ENCODE results near the gene PDSS2.

The PDSS2 gene

DNA sequence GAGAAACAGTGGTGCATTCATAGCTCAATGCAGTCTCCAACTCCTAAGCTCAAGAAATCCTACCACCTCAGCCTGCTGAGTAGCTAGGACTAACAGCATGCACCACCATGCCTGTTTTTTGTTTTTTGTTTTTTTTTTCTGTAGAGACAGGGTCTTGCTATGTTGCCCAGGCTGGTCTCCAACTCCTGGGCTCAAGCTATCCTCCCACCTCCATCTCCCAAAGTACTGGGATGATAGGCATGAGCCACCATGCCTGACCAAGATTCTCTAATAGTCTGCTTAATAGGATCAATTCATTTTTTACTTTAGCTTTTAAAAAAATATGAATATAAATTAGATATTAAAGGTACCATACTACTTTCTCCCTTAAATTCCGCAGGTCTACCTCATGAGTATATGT, 191.7 kb downstream of the PDSS2 start:
- no peak overlapping the region for H3K27ac ChIP-seq (ENCODE audit: low read length)
- no peaks in the 10 kb centered on the region for H3K4me1 ChIP-seq (ENCODE audit: insufficient read depth, low read length)
- TF ChIP-seq EZH2 (IDR thresholded peaks at IDR 0.05; ENCODE audit: borderline replicate concordance, low read depth, low read length, severe bottlenecking) = no peak
- TF ChIP-seq, protein P1, sequence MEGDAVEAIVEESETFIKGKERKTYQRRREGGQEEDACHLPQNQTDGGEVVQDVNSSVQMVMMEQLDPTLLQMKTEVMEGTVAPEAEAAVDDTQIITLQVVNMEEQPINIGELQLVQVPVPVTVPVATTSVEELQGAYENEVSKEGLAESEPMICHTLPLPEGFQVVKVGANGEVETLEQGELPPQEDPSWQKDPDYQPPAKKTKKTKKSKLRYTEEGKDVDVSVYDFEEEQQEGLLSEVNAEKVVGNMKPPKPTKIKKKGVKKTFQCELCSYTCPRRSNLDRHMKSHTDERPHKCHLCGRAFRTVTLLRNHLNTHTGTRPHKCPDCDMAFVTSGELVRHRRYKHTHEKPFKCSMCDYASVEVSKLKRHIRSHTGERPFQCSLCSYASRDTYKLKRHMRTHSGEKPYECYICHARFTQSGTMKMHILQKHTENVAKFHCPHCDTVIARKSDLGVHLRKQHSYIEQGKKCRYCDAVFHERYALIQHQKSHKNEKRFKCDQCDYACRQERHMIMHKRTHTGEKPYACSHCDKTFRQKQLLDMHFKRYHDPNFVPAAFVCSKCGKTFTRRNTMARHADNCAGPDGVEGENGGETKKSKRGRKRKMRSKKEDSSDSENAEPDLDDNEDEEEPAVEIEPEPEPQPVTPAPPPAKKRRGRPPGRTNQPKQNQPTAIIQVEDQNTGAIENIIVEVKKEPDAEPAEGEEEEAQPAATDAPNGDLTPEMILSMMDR (IDR thresholded peaks at IDR 0.05; ENCODE audit: borderline replicate concordance, extremely low read depth, low read length, poor library complexity, severe bottlenecking) = no peak
- no peak for DNase-seq
- no peaks in the 10 kb centered on the region for H3K79me2 ChIP-seq (ENCODE audit: insufficient read depth, low read length)
- no peak for ATAC-seq (ENCODE audit: insufficient read depth, low read depth)
- no peaks in the 10 kb centered on the region for H4K20me1 ChIP-seq (ENCODE audit: insufficient read depth, low read length)
- H2AFZ ChIP-seq (ENCODE audit: low read depth, low read length) = no peak overlapping the region
- no peaks in the 10 kb centered on the region for H3K9me3 ChIP-seq (ENCODE audit: insufficient read depth, low read length, severe bottlenecking)
- no peak overlapping the region for H3K4me3 ChIP-seq (ENCODE audit: low read depth in 1 of 2, low read length in 2 of 2)
- H3K4me2 ChIP-seq (ENCODE audit: insufficient read depth, low read length) = no peak overlapping the region
- no peaks in the 10 kb centered on the region for H3K27me3 ChIP-seq (ENCODE audit: insufficient read depth, low read length, poor library complexity)
- no peak overlapping the region for H3K9ac ChIP-seq (ENCODE audit: low read depth, low read length)
- peaks cover 2% of the 10 kb centered on the region; the same call in 1 of the 2 replicates for H3K36me3 ChIP-seq (ENCODE audit: insufficient read depth, low read length)

DNA sequence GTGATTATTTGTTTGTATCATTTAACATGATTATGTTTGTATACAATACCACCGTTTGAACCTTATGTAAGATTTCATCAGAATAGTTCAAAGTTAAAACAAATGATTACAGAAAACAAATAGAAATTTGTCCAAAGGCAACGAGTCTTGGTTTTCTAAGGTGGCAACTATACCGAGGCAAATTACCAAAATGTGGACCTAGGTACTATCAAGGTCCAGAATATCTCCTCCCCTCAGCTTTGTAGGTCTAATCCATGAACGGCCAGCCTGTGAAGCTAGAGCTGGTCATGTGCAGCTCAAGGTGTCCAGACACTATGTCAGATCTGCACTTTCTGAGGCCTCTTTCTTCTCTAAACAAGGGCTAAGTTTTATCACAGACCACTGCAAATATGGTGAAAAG, 192.4 kb downstream of the PDSS2 start:
- Histone ChIP-seq H3K4me1 (ENCODE audit: insufficient read depth, low read length) (no peaks in the 10 kb centered on the region), H3K79me2 (ENCODE audit: insufficient read depth, low read length) (no peaks in the 10 kb centered on the region), H3K36me3 (ENCODE audit: insufficient read depth, low read length) (peaks cover 2% of the 10 kb centered on the region; the same call in 1 of the 2 replicates), H3K27me3 (ENCODE audit: insufficient read depth, low read length, poor library complexity) (no peaks in the 10 kb centered on the region), H2AFZ (ENCODE audit: low read depth, low read length) (no peak overlapping the region), H3K9ac (ENCODE audit: low read depth, low read length) (no peak overlapping the region), H4K20me1 (ENCODE audit: insufficient read depth, low read length) (no peaks in the 10 kb centered on the region), H3K4me2 (ENCODE audit: insufficient read depth, low read length) (no peak overlapping the region), H3K27ac (ENCODE audit: low read length) (no peak overlapping the region), H3K4me3 (ENCODE audit: low read depth in 1 of 2, low read length in 2 of 2) (no peak overlapping the region), H3K9me3 (ENCODE audit: insufficient read depth, low read length, severe bottlenecking) (no peaks in the 10 kb centered on the region)
- ATAC-seq (ENCODE audit: insufficient read depth, low read depth) = no peak
- TF ChIP-seq EZH2 (IDR thresholded peaks at IDR 0.05; ENCODE audit: borderline replicate concordance, low read depth, low read length, severe bottlenecking) = no peak
- TF ChIP-seq, protein P1 (IDR thresholded peaks at IDR 0.05; ENCODE audit: borderline replicate concordance, extremely low read depth, low read length, poor library complexity, severe bottlenecking) = no peak
- no peak for DNase-seq

DNA sequence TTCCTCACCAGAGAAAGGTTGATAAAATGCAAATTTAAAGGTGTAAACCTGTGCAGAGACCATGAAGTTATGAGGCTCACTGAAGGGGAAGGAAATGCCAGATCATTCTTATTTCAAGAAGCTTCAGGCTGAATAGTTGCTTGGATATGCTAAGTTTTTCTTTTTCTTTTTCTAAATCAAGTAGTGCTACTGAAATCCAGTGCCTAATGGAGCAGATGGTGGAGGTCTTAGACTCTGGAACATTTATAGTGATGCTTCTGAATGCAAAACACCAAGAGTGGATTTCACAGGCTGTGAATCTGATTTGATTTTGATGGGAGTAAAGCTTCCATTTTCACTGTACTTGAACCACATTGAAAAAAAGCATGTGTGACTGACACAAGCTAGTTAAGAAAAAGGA, 192.8 kb downstream of the PDSS2 start:
- Histone ChIP-seq H3K4me3 (ENCODE audit: low read depth in 1 of 2, low read length in 2 of 2) (no peak overlapping the region), H3K36me3 (ENCODE audit: insufficient read depth, low read length) (peaks cover 2% of the 10 kb centered on the region; the same call in 1 of the 2 replicates), H3K27me3 (ENCODE audit: insufficient read depth, low read length, poor library complexity) (no peaks in the 10 kb centered on the region), H3K79me2 (ENCODE audit: insufficient read depth, low read length) (no peaks in the 10 kb centered on the region), H3K9ac (ENCODE audit: low read depth, low read length) (no peak overlapping the region), H3K9me3 (ENCODE audit: insufficient read depth, low read length, severe bottlenecking) (no peaks in the 10 kb centered on the region), H3K27ac (ENCODE audit: low read length) (no peak overlapping the region), H3K4me1 (ENCODE audit: insufficient read depth, low read length) (no peaks in the 10 kb centered on the region), H3K4me2 (ENCODE audit: insufficient read depth, low read length) (no peak overlapping the region), H2AFZ (ENCODE audit: low read depth, low read length) (no peak overlapping the region), H4K20me1 (ENCODE audit: insufficient read depth, low read length) (no peaks in the 10 kb centered on the region)
- ATAC-seq (ENCODE audit: insufficient read depth, low read depth) = no peak
- no peak for TF ChIP-seq EZH2 (IDR thresholded peaks at IDR 0.05; ENCODE audit: borderline replicate concordance, low read depth, low read length, severe bottlenecking)
- TF ChIP-seq, protein P1 (IDR thresholded peaks at IDR 0.05; ENCODE audit: borderline replicate concordance, extremely low read depth, low read length, poor library complexity, severe bottlenecking) = no peak
- no peak for DNase-seq

DNA sequence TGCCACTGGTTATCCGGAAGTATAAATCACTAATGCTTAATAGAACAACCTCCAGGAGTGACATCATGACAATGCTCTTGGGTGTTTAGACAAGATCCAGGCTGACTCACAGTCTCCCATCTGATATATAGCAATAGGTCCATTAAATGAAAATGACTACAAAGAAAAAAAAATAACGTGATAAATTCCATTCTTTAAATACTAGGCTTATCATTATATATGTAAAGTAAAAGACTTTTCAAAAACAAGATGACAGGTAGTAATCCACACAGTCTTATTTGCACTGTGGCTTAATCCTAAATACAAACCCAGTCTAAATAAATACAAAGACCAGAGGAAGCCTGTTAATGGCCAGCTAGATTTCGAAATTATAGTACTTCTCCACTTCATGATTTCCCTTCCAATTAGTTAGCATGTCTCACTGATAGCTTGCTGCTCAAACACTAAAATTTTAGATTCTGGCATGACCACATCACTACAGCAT, 195.0 kb downstream of the PDSS2 start:
- no peaks in the 10 kb centered on the region for H4K20me1 ChIP-seq (ENCODE audit: insufficient read depth, low read length)
- DNase-seq (no peak), ATAC-seq (ENCODE audit: insufficient read depth, low read depth) (no peak)
- H3K27me3 ChIP-seq (ENCODE audit: insufficient read depth, low read length, poor library complexity) = no peaks in the 10 kb centered on the region
- no peak overlapping the region for H3K4me2 ChIP-seq (ENCODE audit: insufficient read depth, low read length)
- TF ChIP-seq EZH2 (IDR thresholded peaks at IDR 0.05; ENCODE audit: borderline replicate concordance, low read depth, low read length, severe bottlenecking) = no peak
- TF ChIP-seq, protein P1 (IDR thresholded peaks at IDR 0.05; ENCODE audit: borderline replicate concordance, extremely low read depth, low read length, poor library complexity, severe bottlenecking) = no peak
- no peaks in the 10 kb centered on the region for H3K4me1 ChIP-seq (ENCODE audit: insufficient read depth, low read length)
- no peak overlapping the region for H3K27ac ChIP-seq (ENCODE audit: low read length)
- no peak overlapping the region for H3K9ac ChIP-seq (ENCODE audit: low read depth, low read length)
- no peak overlapping the region for H2AFZ ChIP-seq (ENCODE audit: low read depth, low read length)
- H3K4me3 ChIP-seq (ENCODE audit: low read depth in 1 of 2, low read length in 2 of 2) = no peak overlapping the region
- H3K36me3 ChIP-seq (ENCODE audit: insufficient read depth, low read length) = no peaks in the 10 kb centered on the region
- no peaks in the 10 kb centered on the region for H3K9me3 ChIP-seq (ENCODE audit: insufficient read depth, low read length, severe bottlenecking)
- no peaks in the 10 kb centered on the region for H3K79me2 ChIP-seq (ENCODE audit: insufficient read depth, low read length)
